Pulmonary artery endothelial cell (primary cell): Measurements from ENCODE around the gene EMC6. TPM values are rescaled to one million over a fixed set of nuclear protein-coding genes. Genes with fewer than 3 reads are reported as not detected.
"Not testable (repeated sequence)": the region's sequence is repeated elsewhere in the genome, so short reads cannot be mapped to it uniquely, and the experiment has no call there.

ENCODE experiments used
- DNase-seq: peaks from one replicate; pipeline ENCODE4 v3.0.0-alpha.2; 2011; ENCODE audit warnings: low read depth, low spot score
- total RNA-seq: library from RNA; depleted of rRNA; stranded (reverse); fragments of >200 nt; gene quantifications from 2 replicates; pipeline ENCODE4 v1.2.3, GENCODE V29; 2014

The EMC6 gene
- total RNA-seq, 1 donor from 2014 or later, result 23.2 TPM

DNA sequence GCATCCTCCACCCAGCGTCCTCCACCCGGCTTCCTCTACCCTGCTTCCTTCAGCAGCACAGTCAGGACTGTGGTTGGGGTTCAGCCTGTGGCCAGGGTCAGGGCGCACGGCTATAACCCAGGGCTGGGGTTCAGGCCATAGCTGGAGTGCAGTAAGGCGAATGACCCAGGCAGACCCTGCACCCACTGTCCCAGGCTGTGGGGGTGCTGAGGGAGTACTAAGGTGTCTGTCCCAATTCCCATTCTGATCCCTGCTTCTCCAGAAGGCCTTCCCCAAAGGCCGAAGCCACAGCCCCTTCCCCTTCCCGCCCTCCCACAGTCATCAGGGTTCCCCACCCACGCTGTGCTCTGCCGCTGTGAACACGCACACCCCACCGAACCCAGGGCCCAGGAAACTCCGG, 12.4 kb downstream of the EMC6 start:
- no peak for DNase-seq

DNA sequence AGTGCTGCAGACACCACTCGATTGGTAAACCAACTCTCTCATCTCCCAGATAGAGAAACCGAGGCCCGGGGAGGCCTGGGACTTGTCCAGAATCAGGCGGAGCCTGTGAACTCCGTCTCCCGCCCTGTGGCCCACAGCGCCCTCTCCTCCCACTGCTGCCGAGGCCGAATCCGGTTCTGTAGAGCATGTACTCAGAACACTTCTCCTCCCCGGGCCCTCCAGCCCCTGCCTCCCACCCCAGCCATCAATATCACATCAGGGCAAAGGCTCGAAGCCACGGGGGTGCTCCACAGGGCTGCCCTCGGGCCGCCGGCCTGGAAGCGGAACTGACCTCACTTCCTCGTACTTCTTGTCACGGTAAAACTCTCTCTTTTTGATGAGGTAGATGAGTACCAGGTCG, 13.0 kb downstream of the EMC6 start:
- DNase-seq, result no peak

DNA sequence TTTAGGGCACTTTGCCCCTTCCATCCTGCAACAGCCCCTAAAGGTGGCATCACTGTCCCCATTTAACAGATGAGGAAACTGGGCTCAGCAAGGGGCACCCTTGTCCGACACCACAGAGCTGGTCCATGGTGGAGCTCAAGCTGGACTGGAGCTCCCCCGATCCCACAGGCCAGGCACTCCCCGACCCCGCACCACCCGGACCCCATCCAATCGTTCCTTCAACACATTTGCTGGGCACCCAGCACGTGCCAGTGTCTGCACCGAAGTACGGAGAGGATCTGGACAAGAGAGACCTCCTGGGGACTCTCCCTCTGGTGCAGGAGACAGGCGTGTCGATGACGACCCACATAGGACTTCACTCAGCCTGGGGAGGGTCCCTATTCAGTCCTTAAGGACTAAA, 13.4 kb downstream of the EMC6 start:
- no peak for DNase-seq

DNA sequence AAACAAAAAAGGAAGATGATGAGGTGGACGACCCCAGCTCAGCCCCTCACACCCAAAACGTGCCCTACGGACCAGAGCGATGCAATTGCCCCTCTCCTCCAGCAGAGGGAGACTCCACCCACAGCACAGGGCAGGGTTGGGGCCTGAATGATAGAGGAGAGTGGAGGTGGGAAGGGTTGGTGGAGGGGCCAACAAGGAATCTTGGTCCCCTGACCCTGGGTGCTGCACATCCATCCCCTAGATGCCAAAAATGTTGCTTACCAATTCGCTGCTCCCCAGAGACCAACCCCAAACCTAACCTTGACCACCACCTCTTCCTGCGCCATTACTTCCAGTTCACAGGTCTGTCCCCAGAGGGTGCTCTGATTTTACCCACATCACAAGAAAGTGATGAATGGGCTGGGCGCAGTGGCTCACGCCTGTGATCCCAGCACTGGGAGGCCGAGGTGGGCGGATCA, 14.5 kb downstream of the EMC6 start:
- no peak for DNase-seq

DNA sequence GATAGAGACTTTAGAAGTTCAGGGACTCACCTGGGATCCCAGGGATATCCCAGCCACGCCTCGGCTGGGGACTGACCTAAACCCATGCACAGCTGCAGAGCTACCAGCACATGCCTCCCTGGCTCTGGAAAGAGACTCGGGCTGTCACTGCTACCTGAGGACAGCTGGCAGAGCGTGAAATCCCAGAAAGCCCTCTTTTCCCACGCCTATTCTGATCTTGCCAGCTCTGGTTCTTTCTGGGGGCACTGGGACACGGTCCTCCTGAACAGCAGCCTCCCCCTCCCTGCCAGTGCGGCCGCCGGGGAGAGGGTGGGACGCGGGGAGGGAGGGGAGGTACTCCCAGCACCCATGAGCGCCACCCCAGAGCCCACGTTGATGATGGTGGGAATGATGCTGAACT, 16.6 kb downstream of the EMC6 start:
- DNase-seq, result no peak

DNA sequence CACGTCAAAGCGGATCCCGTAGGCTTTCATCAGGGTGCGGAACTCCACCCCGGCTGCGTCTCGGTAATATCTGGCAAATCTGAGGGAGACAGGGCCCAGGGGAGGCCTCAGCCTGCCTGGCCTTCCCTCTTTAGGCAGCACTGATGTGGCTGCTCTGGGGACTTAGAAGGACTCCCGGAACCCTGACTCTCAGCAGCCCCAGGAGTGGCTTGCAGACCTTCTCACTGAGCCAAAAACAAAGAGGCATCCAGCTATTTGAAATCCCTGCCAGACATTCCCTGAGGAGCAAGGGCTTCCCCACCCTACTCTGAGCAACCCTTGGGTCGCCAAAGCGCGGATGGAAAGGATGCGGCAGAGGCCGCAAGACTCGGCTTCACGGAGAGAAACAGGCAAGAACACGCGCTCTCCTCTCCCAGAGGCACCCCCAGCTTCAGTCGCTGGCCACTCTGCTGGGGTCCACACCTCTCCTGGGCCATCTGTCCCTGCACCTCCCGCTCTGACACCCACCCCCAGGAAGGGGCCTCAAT, 19.5 kb downstream of the EMC6 start:
- no peak for DNase-seq

DNA sequence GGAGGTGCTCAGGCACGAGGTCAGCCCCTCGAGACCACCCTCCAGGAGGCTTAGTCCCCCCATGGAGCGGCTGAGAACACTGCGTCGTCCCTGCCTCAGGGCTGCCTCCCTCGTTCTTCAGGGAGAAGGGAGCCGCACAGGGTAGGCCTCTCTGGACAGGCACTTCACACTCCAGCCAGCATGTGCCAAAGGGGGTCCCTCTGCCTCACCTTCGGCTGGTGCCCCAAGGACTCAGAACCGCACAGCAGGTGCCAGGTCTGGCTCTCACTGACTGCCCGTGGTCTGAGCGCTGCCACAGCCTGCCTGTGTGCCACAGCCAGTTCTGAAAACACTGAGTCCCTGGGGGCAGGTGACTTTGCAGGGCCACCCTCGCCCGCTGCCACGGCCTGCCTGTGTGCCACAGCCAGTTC, 20.2 kb downstream of the EMC6 start:
- DNase-seq, result no peak

DNA sequence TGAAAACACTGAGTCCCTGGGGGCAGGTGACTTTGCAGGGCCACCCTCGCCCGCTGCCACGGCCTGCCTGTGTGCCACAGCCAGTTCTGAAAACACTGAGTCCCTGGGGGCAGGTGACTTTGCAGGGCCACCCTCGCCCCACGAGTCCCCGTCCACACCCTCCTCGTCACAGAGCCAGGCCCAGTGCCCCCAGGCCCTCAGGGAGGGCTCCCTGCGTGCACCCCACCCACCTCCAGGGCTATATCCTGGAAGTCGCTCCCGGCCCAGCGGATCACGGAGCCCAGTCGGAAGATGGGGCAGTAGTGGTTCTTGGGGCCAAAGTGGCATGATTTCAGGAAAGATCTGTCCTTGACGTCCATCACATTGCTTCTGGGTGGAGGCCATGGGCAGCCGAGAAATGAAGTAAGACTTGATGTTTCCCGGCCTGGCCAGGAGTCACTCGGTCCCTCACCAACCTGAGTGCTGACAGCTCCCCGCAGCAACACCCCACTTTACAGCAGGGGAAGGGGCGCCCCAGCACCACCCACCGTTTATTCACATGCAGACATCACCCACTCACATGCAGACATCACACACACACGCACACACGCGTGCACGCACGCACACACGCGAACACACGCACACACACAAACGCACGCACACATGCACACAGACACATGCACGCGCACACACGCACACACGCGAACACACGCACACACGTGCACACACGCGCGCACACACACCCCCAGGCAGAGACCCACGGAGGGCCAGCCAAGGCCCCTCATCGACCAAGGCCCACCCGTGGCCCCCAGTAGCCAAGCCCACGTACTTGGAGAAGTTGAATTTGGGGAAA, 20.9 kb downstream of the EMC6 start:
- DNase-seq, result no peak

DNA sequence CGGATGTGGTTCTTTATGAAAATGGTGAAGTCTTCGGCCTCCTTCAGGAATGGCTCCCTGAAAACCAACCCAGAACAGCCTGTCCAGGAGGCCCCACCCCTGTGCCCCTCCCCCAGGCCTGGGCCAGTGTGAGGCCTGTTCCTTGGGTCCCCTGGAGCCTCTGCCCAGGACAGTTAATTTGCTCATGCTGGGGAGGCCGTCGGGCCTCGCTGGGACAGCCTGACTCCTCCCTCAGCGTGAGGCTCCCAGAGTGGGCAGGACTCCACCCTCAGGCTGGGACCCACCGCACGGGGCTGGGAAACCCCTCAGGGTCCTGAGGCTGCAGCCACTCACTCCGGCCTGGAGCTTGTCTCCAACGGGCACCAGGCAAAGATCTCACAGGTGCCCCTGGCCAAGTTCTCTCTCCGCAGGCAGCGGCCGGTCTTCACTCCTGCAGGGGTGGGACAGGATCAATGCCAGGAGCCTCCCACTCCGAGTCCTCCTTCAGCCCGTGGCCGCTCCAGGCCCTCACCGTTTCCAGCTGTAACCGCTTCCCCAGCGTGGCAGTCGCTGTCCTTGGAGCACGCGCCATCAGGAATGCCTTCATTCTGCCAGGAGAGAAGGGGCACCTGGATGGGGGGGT, 21.6 kb downstream of the EMC6 start:
- DNase-seq, result no peak

DNA sequence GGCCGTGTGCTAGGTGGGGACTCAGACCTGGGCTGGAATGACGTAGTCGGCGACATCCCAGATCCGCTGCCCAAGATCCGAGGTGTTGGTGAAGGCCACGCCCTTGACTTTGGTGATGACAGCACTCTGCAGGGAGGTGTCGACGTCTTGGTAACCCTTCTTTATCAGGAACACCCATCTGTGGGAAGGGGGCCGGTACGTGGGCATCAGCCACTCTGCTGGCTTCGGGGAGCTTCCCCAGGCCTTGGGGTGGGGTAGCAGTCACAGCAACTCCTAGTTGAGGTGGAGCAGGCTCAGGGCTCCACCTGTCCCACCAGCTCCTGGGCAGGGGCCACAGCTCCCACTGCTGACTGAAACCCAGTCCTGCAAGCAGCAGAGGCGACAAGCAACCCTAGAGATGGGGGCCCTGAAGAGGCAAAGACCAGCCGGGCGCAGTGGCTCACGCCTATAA, 23.0 kb downstream of the EMC6 start:
- no peak for DNase-seq

DNA sequence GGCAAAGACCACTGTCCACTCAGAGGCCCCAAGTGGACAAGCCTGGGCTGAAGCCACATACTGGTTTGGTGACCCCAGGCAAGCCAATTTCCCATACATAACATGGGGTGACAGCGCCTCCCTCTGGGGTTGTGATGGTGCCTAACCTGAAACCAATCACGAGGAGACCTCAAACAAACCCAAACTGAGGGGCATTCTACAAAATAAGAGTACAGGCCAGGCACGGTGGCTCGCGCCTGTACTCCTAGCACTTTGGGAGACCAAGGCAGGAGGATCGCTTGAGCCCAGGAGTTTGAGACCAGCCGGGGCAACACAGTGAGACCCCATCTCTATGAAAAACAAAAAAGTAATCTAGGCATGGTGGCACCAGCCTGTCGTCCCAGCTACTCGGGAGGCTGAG, 23.7 kb downstream of the EMC6 start:
- DNase-seq, result no peak

DNA sequence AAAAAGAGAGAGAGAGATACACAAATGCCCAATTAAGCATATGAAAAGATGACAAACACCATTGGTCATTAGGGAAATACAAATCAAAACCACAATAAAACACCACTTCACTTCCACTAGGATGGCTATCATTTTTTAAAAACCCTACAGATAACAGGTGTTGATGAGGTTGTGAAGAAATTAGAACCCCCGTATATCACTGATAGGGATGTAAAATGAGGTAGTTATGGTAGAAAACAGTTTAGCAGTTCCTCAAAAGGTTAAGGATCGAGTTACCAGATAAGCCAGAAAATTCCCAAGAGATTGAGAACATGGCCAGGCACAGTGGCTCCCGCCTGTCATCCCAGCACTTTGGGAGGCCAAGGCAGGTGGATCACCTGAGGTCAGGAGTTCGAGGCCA, 24.5 kb downstream of the EMC6 start:
- DNase-seq, result no peak

DNA sequence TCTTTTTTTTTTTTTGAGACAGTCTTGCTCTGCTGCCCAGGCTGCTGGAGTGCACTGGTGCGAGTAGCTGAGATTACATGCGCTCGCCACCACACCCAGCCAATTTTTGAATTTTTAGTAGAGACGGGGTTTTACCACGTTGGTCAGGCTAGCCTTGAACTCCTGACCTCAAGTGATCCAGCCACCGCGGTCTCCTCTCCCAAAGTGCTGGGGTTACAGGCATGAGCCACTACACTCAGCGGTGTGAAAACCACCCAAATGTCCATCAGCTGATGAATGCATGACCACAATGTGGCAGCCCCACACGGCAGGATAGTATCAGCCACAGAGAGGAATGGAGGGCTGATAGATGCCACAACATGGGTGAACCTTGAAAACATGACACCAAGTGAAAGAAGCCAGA, 25.2 kb downstream of the EMC6 start:
- no peak for DNase-seq

DNA sequence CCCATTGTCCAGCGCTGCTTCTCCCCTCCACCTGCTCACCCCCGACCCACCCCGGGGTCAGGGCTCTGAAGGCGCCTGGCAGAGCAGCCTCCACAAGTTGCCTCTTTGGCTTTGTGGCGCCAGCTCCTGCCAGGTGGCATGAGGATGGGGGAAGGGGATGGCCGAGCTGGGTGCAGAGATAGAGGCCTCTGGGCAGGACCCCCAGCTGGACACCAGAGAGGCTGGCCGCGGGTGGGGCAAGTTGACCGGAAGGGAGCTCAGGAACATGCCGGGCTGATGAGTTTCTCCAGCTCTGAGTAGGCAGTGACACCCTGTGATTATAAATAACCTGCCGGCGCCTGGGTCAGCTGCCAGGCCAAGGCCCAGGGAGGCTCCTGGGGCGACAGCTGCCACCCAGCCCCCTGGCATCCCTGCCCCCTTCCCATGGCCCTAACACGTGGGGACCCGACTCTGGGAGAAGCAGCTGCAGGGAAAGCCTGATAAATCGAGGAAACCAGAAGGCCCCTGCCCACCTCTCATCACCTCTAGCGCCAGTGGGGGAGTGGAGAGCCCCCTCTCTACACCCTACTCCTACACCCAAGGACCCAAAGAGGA, 26.6 kb downstream of the EMC6 start:
- DNase-seq, result no peak

DNA sequence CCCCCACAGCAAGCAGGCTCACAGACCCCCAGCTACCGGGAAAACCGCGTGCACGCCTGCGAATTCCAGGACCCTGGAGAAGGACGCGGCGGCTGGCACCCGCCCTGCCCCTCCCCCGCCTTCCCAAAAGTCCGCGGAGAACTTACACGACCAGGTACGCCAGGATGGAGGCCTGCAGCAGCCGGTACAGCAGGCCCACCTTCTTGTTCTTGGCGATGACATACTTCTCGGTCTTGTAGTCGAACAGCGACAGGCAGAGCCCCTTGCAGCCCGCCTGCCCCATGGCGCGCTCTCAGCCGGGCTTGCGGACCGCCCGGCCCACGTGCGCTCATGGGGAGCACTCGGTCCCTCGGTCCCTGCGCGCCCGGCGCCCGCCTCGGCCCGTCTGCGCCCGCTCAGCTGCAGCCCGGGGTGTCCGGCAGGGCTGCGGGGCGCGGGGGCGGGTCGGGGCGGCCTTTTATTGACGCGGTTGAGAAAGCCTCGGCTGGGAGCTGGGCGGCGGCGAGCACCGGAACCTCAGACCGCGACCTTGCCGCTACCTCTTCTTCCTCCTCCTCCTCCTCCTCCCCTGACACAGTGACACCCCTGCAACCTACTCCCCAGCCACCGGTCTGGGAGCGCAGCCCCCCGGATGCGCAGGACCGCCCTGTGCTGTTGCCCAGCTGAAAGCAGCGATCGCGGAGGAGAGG, 27.3 kb downstream of the EMC6 start, which contains the start of gene P2RX5:
TSS of gene P2RX5 (minus strand) at position 433 of the 689 bp plus-strand sequence. CDS start at position 283, 150 bp downstream.
- DNase-seq, result no peak

DNA sequence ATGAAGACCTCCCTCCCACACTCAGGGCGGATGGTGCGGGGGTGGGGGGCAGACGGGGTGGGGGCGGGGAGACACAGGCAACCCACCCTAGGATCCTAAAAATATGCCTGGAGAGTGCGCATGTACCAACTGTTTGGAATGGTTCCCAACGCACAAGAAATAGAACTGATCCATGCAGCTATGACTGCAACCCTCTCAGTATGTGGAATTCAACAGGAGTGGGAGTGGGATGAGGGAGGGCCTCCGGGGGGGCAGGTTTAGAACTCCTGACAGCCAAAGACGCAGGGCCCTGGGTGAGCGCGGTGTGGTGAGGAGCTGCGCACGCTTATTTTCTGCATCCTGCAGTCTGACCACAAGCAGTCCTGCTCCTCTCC, 28.5 kb downstream of the EMC6 start:
- no peak for DNase-seq

DNA sequence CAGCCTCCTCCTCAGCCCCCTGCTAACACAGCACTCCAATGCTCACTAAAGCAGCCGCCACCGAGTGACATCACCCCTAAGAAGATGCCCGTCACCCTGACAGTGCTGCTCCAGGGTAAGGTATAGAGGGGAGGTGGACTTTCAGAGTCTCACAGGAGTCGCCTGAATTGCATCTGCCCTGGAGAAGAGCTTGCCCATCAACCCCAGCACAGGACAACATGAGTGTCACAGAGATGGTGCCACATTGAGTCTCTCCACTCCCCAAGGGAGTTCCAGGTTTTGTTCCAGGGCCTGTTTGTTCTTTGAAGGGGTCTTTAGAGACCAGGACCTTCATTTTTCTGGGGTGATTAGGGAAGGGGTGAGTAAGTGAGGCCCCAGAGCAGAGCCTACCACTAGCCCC, 29.5 kb downstream of the EMC6 start:
- DNase-seq, result no peak

DNA sequence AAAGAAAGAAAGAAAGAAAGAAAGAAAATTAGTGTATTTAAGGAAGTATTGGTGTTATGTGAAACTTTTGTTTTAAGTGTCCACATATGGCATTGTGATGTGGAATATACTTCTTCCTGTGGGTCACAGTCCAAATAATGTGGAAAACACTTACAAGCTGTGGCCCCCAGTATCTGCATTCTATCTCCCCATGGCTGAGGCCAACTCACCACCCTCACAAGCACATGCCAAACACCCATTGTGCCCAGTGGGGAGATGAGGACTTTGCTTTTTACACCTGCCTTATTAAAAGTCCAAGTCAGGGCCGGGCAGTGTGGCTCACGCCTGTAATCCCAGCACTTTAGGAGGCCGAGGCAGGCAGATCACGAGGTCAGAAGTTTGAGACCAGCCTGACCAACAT, 31.3 kb downstream of the EMC6 start:
- DNase-seq, result no peak

DNA sequence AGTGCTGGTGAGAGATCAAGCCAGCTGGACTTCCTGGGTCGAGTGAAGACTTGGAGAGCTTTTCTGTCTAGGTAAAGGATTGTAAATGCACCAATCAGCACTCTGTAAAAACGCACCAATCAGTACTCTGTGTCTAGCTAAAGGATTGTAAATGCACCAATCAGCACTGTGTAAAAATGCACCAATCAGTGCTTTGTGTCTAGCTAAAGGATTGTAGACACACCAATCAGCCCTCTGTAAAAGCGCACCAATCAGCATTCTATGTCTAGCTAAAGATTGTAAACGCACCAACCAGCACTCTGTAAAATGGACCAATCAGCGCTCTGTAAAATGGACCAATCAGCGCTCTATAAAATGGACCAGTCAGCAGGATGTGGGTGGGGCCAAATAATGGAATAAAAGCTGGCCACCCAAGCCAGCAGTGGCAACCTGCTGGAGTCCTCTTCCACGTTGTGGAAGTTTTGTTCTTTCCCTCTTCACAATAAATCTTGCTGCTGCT, 33.5 kb downstream of the EMC6 start:
- not testable (repeated sequence) for DNase-seq

DNA sequence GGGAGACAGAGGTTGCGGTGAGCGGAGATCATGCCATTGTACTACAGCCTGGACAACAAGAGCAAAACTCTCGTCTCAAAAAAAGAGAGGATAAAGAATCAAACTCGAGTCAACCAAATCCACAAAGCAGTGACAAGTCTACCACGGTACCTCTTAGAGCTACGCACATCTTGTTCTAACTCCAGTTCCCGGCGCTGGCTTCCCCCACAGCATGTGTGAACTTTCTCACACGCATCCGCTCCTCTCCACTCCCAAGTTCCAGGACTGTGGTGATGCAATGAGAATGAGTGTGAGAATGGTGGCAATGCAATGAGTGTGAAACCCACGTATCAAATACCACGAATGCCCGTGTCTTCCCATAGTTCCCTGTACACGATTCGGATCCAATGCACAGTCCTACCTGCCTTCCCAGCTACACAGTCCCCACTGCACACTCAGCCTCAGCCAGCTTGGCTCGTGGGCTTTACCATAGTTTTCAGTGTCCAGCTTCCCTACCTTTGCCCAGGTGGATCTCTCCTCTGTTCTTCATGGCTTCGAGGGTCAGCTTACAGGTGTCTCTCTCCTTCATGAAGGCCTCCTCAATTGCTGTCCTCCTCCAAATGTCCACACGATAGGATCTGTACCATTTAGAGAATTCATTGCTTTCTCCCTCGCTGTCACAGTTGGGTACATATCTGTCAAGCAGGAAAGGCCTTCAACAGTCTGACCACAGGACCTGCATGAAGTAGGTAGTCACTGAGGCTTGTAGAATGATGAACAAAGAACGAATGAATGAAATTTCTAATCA, 36.5 kb downstream of the EMC6 start:
- no peak for DNase-seq

DNA sequence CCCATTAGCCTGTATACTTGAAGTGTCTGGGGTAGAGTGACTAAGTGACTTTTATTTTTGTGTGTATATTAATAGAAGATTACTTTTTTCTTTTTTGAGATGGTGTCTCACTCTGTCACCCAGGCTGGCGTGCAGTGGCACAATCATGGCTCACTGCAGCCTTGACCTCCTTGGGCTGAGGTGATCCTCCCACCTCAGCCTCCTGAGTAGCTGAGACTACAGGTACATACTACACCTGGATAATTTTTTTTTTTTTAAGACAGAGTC, 37.0 kb downstream of the EMC6 start:
- not testable (repeated sequence) for DNase-seq
